Islet of Langerhans (tissue), 1 donor: Measurements from ENCODE around the gene BAIAP2L1.
"Not testable (repeated sequence)": the region's sequence is repeated elsewhere in the genome, so short reads cannot be mapped to it uniquely, and the experiment has no call there.

Source experiments
- FAIRE-seq: peaks from one replicate; lab custom pipeline; 2011; peaks lifted over from hg19 to GRCh38; lab: Jason Lieb, UNC

BAIAP2L1 gene

GRCh38 chr7:98319176-98319575 is 81.7 kb downstream of the BAIAP2L1 start:
- FAIRE-seq: no peak

GRCh38 chr7:98317366-98318040 is 83.4 kb downstream of the BAIAP2L1 start:
- no peak for FAIRE-seq

- not testable (repeated sequence) for FAIRE-seq
Measured at GRCh38 chr7:98315994-98316527, 84.8 kb downstream of the BAIAP2L1 start.

DNA sequence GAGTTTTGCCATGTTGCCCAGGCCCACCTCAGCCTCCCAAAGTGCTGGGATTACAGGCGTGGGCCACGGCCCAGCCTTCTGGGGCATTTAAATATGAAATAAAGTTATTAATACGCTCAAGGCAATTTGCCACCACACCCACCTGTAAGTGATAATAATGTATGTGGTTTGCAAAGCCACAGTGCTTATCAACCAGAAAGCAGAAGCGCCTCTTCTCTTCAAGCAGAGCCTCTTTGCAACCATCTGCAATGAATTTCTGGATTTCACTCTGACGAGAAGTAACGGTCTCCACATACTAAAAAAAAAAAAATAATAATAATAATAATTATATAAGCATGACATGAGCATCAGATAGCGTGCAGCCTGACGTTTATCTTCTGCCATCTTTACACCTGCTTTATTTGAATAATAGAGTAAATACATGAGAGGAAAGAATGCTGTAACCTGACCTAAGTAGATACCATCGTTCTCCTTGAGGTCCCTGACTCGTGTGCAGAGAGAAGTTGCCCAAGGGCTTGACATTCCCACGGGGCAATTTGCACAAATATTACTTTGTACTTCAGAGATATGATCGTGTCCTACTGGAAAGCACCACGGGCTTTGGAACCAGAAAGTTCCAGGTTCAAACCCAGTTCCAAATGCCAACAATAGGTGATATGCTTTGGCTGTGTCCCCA is 85.4 kb downstream of the BAIAP2L1 start:
- FAIRE-seq: no peak

DNA sequence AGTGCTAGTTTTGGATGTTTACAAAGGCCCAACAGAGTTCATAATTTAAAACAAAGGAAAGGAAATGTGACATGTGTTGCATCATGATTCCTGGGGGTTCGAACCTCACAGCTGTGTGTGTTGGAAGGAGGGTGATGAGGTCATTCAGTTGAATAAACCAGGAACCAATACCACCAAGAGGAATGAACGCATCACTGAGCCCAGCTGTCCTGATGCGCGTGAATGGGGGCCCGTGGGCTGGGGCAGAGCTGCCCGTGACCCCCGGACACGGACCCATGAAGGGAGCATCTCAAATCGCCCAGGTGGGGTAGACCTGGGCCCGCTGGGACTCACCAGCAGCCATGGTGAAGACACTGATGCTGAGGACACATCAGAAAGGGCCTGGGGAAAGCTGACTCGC is 86.4 kb downstream of the BAIAP2L1 start:
- no peak for FAIRE-seq

- no peak for FAIRE-seq
Measured at GRCh38 chr7:98312201-98312600, 88.7 kb downstream of the BAIAP2L1 start.

GRCh38 chr7:98309566-98309965 is 91.3 kb downstream of the BAIAP2L1 start:
- no peak for FAIRE-seq

- FAIRE-seq: no peak
Measured at GRCh38 chr7:98307971-98308466, 92.9 kb downstream of the BAIAP2L1 start.

DNA sequence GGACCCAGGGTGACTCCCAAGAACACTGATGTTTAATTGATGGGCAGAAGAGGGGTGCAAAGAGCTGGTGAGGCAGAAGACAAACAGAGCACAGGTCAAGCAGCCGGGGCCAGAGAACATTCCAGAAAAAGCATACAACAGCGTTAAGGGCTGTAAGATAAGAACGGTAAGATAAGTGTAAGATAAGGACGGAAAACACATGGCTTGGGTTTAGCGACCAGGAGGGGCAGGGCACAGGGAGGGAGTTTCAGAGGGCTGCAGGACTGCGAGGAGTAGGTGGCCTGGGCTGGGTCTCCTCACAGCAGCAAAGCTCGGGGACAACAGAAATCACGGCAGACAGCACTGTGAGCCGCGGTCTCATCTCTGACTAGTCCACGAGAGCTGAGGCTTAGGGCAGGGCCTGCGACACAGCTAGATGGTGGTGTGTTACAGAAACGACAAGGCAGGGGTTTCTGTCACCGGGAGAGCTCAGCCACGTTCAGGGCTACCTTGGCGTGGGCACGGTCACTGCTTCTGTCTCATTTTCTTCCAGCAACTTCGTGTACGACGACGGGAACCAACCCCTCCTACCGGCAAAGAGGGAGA is 94.8 kb downstream of the BAIAP2L1 start:
- FAIRE-seq: no peak

- FAIRE-seq: no peak
Measured at GRCh38 chr7:98303906-98304305, 97.0 kb downstream of the BAIAP2L1 start.

- no peak for FAIRE-seq
Measured at GRCh38 chr7:98303176-98303865, 97.6 kb downstream of the BAIAP2L1 start.

GRCh38 chr7:98301693-98302470 is 99.0 kb downstream of the BAIAP2L1 start:
- FAIRE-seq: no peak

- no peak for FAIRE-seq
Measured at GRCh38 chr7:98300595-98301372, 100.1 kb downstream of the BAIAP2L1 start.

DNA sequence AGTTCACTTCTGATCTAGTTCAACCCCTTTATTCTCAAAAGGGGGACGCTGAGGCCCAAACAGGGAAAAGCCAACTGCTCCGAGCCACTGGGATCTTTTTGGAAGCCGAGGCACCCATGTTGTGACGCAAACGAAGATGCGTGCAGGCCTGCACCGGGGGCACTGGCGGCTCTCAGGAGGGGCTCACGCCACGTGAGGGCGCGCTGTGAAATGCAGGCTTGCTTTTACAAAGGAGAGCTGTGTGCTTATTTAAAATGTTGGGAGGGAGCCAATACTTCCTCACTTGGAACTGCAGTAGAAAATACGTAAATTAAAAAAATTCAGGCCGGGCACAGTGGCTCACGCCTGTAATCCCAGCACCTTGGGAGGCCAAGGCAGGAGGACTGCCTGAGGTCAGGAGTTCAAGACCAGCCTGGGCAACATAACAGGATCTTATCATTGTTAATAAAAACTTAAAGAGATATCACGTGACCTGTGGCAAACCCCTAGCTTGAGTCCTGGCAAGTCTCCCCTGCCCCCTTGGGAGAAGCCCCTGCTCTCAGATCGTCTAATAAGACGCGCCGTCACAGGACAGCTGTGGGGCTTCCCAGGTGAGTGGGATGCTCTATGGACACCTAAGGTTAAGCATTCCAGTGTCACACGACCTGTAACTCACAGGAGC is 103.1 kb downstream of the BAIAP2L1 start:
- FAIRE-seq: no peak

- no peak for FAIRE-seq
Measured at GRCh38 chr7:98296833-98297232, 104.1 kb downstream of the BAIAP2L1 start.

GRCh38 chr7:98295467-98296192 is 105.3 kb downstream of the BAIAP2L1 start:
- FAIRE-seq: no peak

- FAIRE-seq: no peak
Measured at GRCh38 chr7:98294798-98295382, 106.0 kb downstream of the BAIAP2L1 start.

GRCh38 chr7:98294326-98294725 is 106.6 kb downstream of the BAIAP2L1 start:
- no peak for FAIRE-seq

DNA sequence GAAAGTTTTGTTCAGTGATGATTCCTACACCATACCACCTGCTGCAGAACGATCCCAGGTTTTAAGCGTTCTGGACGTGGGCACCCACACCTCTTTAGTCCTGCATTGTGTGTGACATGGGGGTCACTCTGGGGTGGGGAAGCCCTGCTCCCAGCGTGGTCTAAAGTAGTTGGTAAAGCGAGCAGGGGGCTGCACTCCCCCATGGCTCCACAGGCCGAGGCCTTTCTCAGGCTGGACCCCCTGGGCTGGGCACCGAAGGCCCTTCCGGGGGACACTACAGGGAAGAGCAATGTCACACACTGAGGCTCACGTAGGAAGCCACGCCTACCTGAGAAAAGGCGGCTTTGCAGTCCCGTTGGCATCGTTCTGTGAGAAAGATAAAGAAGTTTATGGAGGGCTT is 107.1 kb downstream of the BAIAP2L1 start:
- no peak for FAIRE-seq
